Subcutaneous adipose tissue (tissue), 4 donors: ENCODE measurements around the gene LRRC15. TPM values are rescaled to one million over a fixed set of nuclear protein-coding genes. Genes with fewer than 3 reads are reported as not detected.

Experiments used
- total RNA-seq, 4 donors: library from RNA; depleted of rRNA; stranded (reverse); fragments of >200 nt; gene quantifications; one replicate each; pipeline ENCODE4 v1.1.0, GENCODE V29; 2016
- TF ChIP-seq, protein P1 (sequence below): fragments of 450-650 bp; IDR thresholded peaks from one replicate; pipeline ENCODE4 v1.5.1; 2016; ENCODE audit warnings: low read depth, mild to moderate bottlenecking, control low read depth, antibody characterized with exemption, moderate library complexity

The LRRC15 gene
- total RNA-seq, 4 donors from 2014 or later: under 0.01 to 0.22 TPM; not detected in 2

DNA sequence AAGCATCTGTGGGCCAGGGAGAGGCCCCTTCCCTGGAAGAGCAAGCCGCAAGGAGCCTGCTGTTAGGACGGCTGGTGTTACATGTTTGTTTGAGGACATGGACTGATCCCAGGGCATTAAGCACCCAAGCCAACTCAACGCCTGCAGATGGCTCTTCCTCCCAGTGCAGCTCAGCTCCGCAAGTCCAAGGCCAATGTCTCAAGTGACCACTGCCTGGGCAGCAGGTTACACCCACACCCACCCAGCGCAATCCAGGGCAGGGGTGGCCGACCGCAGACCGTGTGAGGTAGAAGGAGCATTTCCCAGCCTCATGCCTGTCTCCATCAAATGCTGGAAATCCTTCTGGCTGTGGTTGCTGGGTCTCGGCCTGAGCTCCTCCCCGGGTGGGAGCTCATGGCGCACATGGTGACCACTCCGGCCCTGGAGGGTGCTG is 15.0 kb upstream of the LRRC15 start:
- TF ChIP-seq, protein P1, sequence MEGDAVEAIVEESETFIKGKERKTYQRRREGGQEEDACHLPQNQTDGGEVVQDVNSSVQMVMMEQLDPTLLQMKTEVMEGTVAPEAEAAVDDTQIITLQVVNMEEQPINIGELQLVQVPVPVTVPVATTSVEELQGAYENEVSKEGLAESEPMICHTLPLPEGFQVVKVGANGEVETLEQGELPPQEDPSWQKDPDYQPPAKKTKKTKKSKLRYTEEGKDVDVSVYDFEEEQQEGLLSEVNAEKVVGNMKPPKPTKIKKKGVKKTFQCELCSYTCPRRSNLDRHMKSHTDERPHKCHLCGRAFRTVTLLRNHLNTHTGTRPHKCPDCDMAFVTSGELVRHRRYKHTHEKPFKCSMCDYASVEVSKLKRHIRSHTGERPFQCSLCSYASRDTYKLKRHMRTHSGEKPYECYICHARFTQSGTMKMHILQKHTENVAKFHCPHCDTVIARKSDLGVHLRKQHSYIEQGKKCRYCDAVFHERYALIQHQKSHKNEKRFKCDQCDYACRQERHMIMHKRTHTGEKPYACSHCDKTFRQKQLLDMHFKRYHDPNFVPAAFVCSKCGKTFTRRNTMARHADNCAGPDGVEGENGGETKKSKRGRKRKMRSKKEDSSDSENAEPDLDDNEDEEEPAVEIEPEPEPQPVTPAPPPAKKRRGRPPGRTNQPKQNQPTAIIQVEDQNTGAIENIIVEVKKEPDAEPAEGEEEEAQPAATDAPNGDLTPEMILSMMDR: no peak

DNA sequence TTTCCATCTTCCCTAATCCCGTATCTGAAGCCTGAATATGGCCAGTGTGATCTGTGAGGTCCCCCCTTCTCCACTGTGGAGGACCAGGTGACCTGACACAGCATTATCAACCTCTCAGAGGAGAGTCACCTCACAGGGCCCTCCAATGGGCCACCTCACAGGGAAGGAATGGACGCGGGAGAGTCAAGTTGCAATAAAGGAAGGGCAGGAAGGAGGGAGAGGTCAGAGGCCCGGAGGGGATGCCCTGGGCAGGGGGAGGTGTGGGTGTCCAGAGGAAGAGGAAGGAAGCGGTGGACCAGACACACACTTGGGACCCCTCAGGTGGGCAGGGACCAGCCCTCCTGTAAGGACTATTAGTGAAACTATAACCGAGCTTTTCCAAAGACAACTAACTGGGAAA is 14.6 kb upstream of the LRRC15 start:
- TF ChIP-seq, protein P1: no peak

DNA sequence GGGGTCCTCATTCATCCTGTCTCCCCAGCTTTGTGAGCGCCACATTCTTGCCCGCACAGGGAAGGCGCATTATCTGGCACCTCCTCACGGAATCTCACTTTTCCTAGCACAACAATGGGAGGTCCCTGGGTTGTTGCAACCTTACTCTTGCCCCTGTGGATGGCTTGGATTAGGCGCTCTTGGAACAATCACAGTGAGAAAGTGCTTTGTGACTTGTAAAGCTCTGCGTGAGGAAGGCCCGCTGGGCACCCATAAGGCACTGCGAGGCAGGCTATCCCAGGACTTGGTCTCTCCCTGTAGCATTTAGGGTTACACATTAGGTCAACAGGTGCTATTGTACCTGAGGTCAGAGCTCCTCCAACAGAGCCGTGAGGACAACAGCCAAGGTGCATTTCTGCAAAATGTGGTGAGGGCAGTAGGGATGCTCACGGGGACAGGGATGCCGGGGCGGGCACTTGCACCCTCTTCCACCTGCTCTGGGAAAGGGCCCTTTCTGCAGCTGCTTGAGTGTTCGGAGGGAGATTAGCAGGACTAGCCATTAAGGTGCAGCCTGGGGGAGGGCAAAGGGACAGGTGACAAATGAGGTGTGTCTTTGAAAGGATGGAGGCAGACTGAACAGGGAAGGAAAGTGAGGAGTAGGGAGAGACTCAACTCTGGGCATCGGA is 13.9 kb upstream of the LRRC15 start:
- TF ChIP-seq, protein P1: no peak

DNA sequence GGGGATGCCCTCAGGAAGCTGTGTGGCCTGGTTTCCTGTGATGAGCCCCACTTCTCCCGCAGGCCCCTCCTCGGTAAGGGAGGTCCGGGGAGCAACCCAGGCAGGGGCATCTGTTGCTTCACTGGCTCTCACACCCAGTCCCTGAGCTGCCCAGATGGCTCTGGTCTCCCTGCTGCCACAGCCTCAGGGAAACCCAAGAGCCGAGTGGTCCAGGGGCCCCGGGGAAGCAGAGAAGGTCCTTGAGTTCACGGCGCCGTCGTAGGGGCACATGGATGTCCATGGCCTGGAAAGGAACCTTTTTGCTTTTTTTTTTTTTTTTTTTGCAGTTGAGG is 13.3 kb upstream of the LRRC15 start:
- TF ChIP-seq, protein P1: no peak

DNA sequence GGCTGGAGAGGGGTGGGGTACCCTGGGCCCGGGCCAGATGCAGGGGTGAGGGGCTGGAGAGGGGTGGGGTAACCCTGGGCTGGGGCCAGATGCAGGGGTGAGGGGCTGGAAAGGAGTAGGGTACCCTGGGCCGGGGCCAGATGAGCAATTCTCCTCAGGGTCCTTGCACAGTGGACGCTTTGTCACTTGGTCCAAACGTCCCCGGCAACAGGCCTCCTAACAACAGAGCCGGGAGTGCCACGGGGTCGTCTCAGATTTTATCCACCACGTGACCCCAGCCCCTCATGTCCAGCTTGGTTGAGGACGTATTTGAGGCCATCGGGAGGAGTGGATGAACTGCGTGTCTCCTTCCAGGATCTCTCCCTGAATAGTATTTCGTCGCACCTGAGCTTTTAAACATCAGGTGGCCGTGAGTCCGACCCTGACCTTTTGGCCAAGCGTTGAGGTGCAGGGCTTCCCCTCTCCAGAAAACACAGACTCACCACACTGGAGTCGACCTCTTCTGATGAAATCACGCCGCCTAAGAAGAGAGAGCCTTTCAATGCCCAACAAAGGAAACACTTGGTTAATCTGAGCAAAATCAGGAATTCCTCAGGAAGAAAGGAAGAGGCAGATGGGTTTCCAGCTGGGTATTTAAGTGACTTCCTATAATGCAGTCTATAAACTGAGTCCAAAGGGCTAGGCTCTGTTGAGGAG is 12.8 kb upstream of the LRRC15 start:
- TF ChIP-seq, protein P1: no peak

DNA sequence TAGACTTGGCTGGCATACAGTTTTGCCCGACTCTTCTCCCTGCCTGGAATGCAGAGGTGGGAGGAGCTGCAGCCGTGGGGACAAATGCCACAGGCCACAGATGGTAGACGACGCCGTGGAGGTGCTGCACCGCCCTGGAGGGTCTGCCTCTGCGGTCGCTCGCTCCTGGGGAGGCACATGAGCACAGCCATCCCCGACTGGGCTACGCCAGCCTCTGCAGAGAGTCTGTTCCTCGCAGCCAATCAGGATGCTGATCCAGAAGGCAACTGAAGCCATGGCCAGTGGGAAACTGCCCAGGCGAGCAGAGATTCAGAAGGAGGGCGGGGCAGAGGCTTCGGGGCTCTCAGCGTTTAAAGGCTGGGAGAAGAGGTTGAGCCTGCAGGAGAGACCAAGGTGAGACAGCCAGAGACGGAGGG is 11.9 kb upstream of the LRRC15 start:
- TF ChIP-seq, protein P1: no peak

DNA sequence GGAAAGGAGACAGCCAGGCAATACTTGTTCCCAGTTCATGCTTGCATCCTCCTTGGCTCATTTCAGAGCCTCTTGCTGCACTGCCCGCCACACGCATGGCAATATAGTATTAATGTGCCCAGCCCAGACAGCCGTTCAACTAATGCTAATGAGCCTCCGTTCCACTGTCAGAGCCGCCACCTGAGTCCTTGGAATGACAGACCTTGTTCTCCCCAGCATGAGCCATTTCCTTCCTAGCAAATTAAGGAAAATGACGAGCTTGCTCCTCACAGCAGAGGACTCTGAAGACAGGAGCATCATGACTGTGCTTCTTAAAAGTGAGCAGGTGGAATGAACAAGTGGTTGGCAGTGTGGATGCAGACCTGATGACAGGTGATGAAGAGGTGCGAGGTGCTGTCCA is 10.8 kb upstream of the LRRC15 start:
- TF ChIP-seq, protein P1: no peak
